Osteoblast (primary cell): ENCODE measurements around the gene PTGES. TPM values are rescaled to one million over a fixed set of nuclear protein-coding genes. Genes with fewer than 3 reads are reported as not detected.
"Not testable (repeated sequence)": the region's sequence is repeated elsewhere in the genome, so short reads cannot be mapped to it uniquely, and the experiment has no call there.

Experiments
- DNase-seq: peaks from one replicate; pipeline ENCODE4 v3.0.0; 2011; ENCODE audit warnings: low spot score, mixed read lengths; ENCODE audit not compliant: insufficient read length; ENCODE audit errors: missing footprints
- H2AFZ ChIP-seq: 2 replicates; pipeline ENCODE4 v1.6.0; 2011; ENCODE audit warnings: mild to moderate bottlenecking, low read length
- H3K27ac ChIP-seq: 2 replicates; pipeline ENCODE4 v1.5.1; 2011; ENCODE audit warnings: mild to moderate bottlenecking, low read depth, low read length, moderate library complexity
- H3K27me3 ChIP-seq: 2 replicates; pipeline ENCODE4 v1.6.0; 2012; ENCODE audit warnings: mild to moderate bottlenecking, control low read depth, inconsistent platforms, low read length, moderate library complexity; ENCODE audit not compliant: insufficient read depth
- H3K36me3 ChIP-seq: 2 replicates; pipeline ENCODE4 v1.5.1; 2011; ENCODE audit warnings: mild to moderate bottlenecking, low read length, control low read depth, moderate library complexity; ENCODE audit not compliant: insufficient read depth
- H3K4me1 ChIP-seq: 2 replicates; pipeline ENCODE4 v1.5.1; 2011; ENCODE audit warnings: mild to moderate bottlenecking, low read length, control low read depth, moderate library complexity; ENCODE audit not compliant: insufficient read depth
- H3K4me2 ChIP-seq: 2 replicates; pipeline ENCODE4 v1.6.0; 2011; ENCODE audit warnings: mild to moderate bottlenecking, low read length; ENCODE audit not compliant: insufficient read depth
- H3K4me3 ChIP-seq: fragments of 200-600 bp; sonication (generic); 3 replicates; pipeline ENCODE4 v1.5.1; 2012; ENCODE audit warnings: mild to moderate bottlenecking, low read length, inconsistent platforms; ENCODE audit not compliant: insufficient read depth
- H3K79me2 ChIP-seq: 2 replicates; pipeline ENCODE4 v1.6.0; 2012; ENCODE audit warnings: mild to moderate bottlenecking, low read length, control low read depth, inconsistent platforms; ENCODE audit not compliant: insufficient read depth
- H3K9me3 ChIP-seq: 2 replicates; pipeline ENCODE4 v1.5.1; 2011; ENCODE audit warnings: low read depth, low read length, control low read depth
- H4K20me1 ChIP-seq: 2 replicates; pipeline ENCODE4 v1.6.0; 2012; ENCODE audit warnings: mild to moderate bottlenecking, low read length, control low read depth; ENCODE audit not compliant: insufficient read depth
- total RNA-seq: library from RNA; depleted of rRNA; stranded (reverse); fragments of >200 nt; gene quantifications from 2 replicates; pipeline ENCODE4 v1.2.3, GENCODE V29; 2012
- TF ChIP-seq, protein P1 (sequence below): IDR thresholded peaks from 2 replicates; pipeline ENCODE4 v1.5.1; 2011; ENCODE audit warnings: mild to moderate bottlenecking, low read depth, low read length, moderate library complexity; ENCODE audit errors: extremely low read depth

Gene PTGES
- total RNA-seq, 1 donor, result 70.9 TPM

DNA sequence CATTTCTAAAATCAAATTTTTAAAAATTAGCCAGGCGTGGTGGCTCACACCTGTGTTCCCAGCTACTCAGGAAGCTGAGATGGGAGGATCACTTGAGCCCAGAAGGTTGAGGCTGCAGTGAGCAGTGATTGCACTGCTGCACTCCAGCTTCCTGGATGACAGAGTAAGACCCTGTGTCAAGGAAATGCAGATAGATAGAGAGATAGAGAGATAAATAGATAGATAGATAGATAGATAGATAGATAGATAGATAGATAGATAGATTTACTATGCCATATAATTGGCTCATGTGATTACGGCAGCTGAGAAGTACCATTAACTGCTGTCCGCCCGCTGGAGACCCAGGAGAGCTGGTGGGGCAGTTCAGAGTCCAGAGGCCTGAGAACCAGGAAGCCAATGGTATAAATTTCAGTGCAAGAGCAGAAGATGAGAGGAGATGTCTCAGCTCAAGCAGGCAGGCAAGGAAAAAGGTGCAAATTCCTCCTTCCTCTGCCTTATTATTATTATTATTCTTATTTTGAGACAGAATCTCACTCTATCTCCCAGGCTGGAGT is 13.0 kb upstream of the PTGES start:
- H3K36me3 ChIP-seq, result no peaks in the 10 kb centered on the region

DNA sequence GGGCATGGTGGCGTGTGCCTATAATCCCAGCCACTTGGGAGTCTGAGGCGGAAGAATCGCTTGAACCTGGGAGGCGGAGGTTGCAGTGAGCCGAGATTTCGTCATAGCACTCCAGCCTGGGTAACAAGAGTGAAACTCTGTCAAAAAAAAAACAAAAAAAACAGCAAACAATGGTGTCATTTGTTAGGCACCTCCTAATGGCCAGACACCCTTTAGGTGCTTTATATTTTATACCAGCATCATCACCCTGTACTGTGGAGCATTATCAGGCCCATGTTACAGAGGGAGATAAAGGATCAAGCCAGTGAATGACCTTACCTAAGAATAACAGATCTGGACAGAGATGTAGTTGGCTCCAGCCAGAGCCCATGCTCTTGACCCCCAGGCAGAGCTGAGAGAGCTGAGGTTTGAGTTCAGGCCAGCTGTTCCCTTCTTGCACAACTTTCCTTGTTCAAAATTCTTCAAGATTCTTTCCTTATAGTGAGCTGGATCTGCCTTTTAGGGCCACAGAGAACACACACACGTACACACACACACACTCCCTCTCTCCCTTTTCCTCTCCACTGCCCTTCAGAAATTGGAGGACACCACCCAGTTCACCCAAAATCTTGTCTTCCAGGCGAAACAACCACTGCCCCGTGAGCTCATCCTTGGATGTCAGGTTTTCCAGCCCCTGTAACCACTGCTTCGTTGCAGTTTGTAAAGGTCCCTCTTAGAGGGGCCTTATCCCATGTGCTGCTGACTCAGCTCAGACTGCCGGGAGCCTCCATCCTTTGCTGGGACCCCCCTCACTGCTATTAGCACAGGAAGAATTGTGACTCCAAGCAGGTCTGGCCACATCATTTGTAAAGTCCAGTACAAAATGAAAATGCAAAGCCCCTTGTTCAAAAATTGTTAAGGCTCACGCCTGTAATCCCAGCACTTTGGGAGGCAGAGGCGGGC is 10.4 kb upstream of the PTGES start:
- H3K4me2 ChIP-seq, result peak overlapping the region; percentile 62
- TF ChIP-seq, protein P1, sequence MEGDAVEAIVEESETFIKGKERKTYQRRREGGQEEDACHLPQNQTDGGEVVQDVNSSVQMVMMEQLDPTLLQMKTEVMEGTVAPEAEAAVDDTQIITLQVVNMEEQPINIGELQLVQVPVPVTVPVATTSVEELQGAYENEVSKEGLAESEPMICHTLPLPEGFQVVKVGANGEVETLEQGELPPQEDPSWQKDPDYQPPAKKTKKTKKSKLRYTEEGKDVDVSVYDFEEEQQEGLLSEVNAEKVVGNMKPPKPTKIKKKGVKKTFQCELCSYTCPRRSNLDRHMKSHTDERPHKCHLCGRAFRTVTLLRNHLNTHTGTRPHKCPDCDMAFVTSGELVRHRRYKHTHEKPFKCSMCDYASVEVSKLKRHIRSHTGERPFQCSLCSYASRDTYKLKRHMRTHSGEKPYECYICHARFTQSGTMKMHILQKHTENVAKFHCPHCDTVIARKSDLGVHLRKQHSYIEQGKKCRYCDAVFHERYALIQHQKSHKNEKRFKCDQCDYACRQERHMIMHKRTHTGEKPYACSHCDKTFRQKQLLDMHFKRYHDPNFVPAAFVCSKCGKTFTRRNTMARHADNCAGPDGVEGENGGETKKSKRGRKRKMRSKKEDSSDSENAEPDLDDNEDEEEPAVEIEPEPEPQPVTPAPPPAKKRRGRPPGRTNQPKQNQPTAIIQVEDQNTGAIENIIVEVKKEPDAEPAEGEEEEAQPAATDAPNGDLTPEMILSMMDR, result no peak
- no peaks in the 10 kb centered on the region for H4K20me1 ChIP-seq
- H3K27me3 ChIP-seq, result no peaks in the 10 kb centered on the region
- peaks cover 30% of the 10 kb centered on the region for H3K4me1 ChIP-seq
- H3K4me3 ChIP-seq, result no peak overlapping the region
- H3K36me3 ChIP-seq, result no peaks in the 10 kb centered on the region
- no peaks in the 10 kb centered on the region for H3K9me3 ChIP-seq
- peak overlapping the region; percentile 83 for H2AFZ ChIP-seq
- no peaks in the 10 kb centered on the region for H3K79me2 ChIP-seq
- DNase-seq, result peak; percentile 56
- peak overlapping the region; percentile 96 for H3K27ac ChIP-seq

More for the DNA sequence above, 13.0 kb upstream of the PTGES start:
- no peaks in the 10 kb centered on the region for H3K79me2 ChIP-seq
- H2AFZ ChIP-seq, result no peak overlapping the region
- no peaks in the 10 kb centered on the region for H3K27me3 ChIP-seq
- peaks cover 30% of the 10 kb centered on the region for H3K4me1 ChIP-seq
- H3K4me3 ChIP-seq, result no peak overlapping the region
- H3K4me2 ChIP-seq, result no peak overlapping the region
- no peaks in the 10 kb centered on the region for H4K20me1 ChIP-seq
- no peak overlapping the region for H3K27ac ChIP-seq
- no peak for DNase-seq
- no peaks in the 10 kb centered on the region for H3K9me3 ChIP-seq
- TF ChIP-seq, protein P1, result no peak

DNA sequence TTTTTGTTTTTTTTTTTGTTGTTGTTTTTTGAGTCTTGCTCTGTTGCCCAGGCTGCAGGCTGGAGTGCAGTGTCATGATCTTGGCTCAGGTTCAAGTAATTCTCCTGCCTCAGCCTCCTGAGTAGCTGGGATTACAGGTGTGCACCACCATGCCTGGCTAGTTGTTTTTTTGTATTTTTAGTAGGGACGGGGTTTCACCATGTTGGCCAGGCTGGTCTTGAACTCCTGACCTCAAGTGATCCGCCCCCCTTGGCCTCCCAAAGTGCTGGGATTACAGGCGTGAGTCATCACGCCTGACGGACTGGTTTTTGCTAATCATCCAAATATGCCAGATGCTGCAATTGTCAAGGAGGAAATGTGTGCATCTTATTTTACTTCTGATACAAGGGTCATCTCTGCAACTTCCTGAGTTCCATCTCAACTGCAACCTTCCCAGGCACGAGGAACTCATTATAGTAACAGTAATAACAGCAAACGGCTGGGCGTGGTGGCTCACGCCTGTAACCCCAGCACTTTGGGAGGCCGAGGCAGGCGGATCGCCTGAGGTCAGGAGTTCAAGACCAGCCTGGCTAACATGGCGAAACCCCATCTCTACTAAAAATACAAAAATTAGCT is 9.6 kb upstream of the PTGES start:
- not testable (repeated sequence) for H3K36me3 ChIP-seq, H4K20me1 ChIP-seq, H3K27me3 ChIP-seq, H3K79me2 ChIP-seq, H3K9me3 ChIP-seq, H2AFZ ChIP-seq
- H3K4me3 ChIP-seq, result peak overlapping the region; percentile 36
- H3K27ac ChIP-seq, result peak overlapping the region; percentile 96
- peak; percentile 83 for DNase-seq
- peaks cover 30% of the 10 kb centered on the region for H3K4me1 ChIP-seq
- peak overlapping the region; percentile 62 for H3K4me2 ChIP-seq

DNA sequence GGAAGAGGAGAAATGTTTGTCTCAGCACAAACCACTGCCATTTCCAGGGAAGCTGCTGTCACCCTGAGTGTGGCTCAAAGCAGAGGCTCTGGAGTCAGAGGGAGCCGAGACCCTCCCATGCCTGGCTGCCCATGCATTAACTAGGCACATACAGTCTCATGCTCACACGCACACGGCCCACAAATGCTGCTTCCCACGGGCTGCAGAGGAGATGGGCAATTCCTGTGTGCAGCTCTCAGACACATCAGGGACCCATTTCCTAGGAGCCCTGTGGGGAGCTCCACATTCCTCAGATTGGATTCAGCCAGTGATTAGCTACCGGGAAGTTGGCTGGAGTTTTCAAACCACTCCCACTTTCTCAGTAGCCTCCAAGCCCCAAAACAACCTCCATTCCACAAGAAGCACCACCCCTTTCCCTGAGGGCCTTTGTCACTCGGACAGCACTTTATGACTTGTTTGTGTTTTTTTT is 9.1 kb upstream of the PTGES start:
- Histone ChIP-seq H4K20me1 (no peaks in the 10 kb centered on the region), H3K27ac (peak overlapping the region; percentile 96), H3K27me3 (no peaks in the 10 kb centered on the region), H3K4me1 (peaks cover 30% of the 10 kb centered on the region), H3K4me2 (peak overlapping the region; percentile 62), H3K79me2 (no peaks in the 10 kb centered on the region), H3K9me3 (no peaks in the 10 kb centered on the region), H3K36me3 (no peaks in the 10 kb centered on the region), H2AFZ (peak overlapping the region; percentile 45), H3K4me3 (peak overlapping the region; percentile 36)
- TF ChIP-seq, protein P1, result no peak
- DNase-seq, result peak; percentile 91
